ENCODE measurements around the gene USP3.

Gene USP3

DNA sequence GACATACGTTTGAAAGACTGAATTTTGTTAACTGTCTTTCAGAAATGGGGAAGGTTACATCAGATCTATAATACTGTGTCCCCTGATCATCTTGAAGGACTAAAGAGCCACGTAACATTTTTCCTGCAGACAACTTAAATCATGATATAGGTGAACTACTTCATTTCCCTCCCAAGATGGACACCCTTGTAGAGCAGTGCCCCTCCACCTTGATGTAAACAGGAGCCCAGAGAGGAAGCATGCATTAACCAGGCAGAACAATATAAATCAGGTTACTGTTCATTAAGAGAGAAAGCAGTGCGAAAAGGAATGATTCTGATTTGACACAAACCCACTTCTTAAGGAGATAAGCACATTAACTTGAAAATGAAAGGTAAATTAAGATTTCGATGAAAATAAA is 36.1 kb downstream of the USP3 start:
- Mint-ChIP-seq H3K4me1 (peaks cover 51% of the 10 kb centered on the region), H3K27ac (peak overlapping the region; percentile 87)

DNA sequence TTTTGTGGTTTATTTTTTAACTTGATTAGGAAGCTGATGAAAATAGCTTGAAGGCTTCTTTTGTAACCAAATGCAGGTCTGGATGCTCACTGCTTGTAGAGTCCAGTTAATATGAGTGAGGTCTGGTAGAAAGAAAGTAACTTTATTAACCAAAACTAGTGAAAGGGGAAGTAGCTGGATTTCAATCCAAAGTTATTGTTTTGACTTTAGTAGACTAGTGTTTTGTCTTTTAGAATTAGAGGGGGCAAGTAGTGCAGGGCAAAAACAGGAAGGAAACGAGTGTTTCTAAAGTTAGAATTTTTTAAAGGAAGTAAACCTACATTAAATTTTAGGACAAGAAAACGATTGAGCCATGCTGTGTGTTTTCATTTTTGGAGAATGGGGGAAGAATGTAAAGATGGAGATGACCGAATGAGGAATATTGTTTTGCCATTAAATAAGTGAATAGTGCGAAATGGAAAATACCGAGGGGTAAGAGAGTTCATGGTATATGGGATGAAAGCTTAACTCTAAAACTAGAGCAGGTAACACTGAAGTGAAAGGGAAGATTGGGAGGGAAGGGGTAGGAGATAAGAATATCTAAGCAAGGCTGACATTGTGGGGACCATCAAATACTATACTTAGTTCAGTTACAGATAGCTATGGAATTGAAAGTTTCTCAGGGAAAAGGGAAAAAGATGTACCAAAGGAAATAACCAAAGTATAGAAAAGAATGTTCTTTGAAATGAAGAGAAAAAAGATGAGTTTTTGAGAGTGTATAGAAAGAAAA is 40.0 kb downstream of the USP3 start:
- H3K9me3 Mint-ChIP-seq: no peaks in the 10 kb centered on the region
- peak in 1 of 2 donors; percentile 34 for DNase-seq (ENCODE audit: low spot score in 2 of 2)
- ATAC-seq (ENCODE audit: low read depth): peak; percentile 94
- H3K4me3 Mint-ChIP-seq: peak overlapping the region; percentile 74
- peaks cover 14% of the 10 kb centered on the region for H3K36me3 Mint-ChIP-seq
- peak overlapping the region; percentile 83 for H3K27ac Mint-ChIP-seq
- peaks cover 44% of the 10 kb centered on the region for H3K4me1 Mint-ChIP-seq
- no peaks in the 10 kb centered on the region for H3K27me3 Mint-ChIP-seq

More for the DNA sequence above, 36.1 kb downstream of the USP3 start:
- H3K36me3 Mint-ChIP-seq: peaks cover 23% of the 10 kb centered on the region
- H3K9me3 Mint-ChIP-seq: no peaks in the 10 kb centered on the region
- no peak overlapping the region for H3K4me3 Mint-ChIP-seq
- no peaks in the 10 kb centered on the region for H3K27me3 Mint-ChIP-seq
- ATAC-seq (ENCODE audit: low read depth): no peak
- no peak for DNase-seq (ENCODE audit: low spot score in 2 of 2)

- peaks cover 38% of the 10 kb centered on the region for H3K4me1 Mint-ChIP-seq
- DNase-seq (ENCODE audit: low spot score in 2 of 2): no peak
- H3K27ac Mint-ChIP-seq: no peak overlapping the region
- no peak for ATAC-seq (ENCODE audit: low read depth)
- H3K4me3 Mint-ChIP-seq: no peak overlapping the region
- peaks cover 7% of the 10 kb centered on the region for H3K36me3 Mint-ChIP-seq
- H3K27me3 Mint-ChIP-seq: no peaks in the 10 kb centered on the region
- H3K9me3 Mint-ChIP-seq: no peaks in the 10 kb centered on the region
Observed at GRCh38 chr15:63545520-63545919, 41.1 kb downstream of the USP3 start.

DNA sequence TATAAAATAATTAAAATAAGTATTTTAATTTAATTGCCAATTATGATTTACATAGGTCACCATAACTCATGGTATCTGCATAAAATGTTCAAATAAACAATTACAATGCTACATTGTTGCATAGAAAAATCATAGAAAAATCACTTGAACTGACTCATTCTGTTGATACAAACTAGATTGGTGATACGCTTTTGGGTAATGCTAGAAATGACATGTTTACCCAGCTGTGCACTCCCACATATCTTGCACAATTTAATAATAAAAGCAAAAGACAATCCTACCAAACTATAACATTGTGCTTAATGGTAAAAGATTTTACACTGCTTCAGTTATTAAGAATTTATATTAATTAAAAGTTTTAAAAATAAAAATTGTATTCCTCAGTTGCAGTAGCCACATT is 47.0 kb downstream of the USP3 start:
- no peak overlapping the region for H3K4me3 Mint-ChIP-seq
- H3K27ac Mint-ChIP-seq: no peak overlapping the region
- DNase-seq (ENCODE audit: low spot score in 2 of 2) (no peak), ATAC-seq (ENCODE audit: low read depth) (no peak)
- H3K9me3 Mint-ChIP-seq: no peaks in the 10 kb centered on the region
- peaks cover 16% of the 10 kb centered on the region for H3K4me1 Mint-ChIP-seq
- peaks cover 7% of the 10 kb centered on the region for H3K36me3 Mint-ChIP-seq
- H3K27me3 Mint-ChIP-seq: no peaks in the 10 kb centered on the region

GRCh38 chr15:63553388-63553791 is 49.0 kb downstream of the USP3 start:
- Mint-ChIP-seq H3K27ac (peak overlapping the region; percentile 67), H3K36me3 (peaks cover 3% of the 10 kb centered on the region), H3K4me3 (no peak overlapping the region), H3K27me3 (no peaks in the 10 kb centered on the region), H3K4me1 (peaks cover 11% of the 10 kb centered on the region), H3K9me3 (no peaks in the 10 kb centered on the region)
- DNase-seq (ENCODE audit: low spot score in 2 of 2) (no peak), ATAC-seq (ENCODE audit: low read depth) (no peak)

DNA sequence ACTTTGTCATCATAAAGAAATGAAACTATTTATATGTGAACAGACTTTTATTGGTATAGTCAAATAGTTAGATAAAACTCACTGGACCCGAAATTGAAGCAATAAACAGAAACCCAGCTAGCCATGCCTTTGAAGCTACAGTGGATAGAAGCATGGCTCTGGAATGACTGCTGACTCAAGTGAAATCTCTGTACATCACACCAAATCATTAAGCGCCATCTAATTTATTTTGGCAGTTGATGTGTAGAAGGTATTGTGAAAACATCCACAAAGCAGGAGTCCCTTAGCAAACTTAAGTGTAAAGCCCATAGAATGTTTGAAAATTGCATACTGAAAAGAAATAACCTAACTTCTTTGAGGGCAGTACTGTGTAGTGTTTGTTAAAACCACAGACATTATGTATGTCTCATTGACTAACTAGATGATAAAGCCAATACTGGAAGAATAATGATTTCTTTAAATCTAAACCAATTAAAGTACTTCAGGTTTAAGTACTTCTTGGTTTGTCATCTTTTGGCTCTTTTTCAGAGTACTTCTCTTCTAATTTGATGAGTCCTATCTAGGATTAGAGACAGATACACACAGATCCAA is 50.0 kb downstream of the USP3 start:
- Mint-ChIP-seq H3K36me3 (peaks cover 6% of the 10 kb centered on the region), H3K27me3 (no peaks in the 10 kb centered on the region), H3K4me1 (peaks cover 13% of the 10 kb centered on the region), H3K9me3 (no peaks in the 10 kb centered on the region), H3K4me3 (no peak overlapping the region), H3K27ac (peak overlapping the region; percentile 67)
- ATAC-seq (ENCODE audit: low read depth) (no peak), DNase-seq (ENCODE audit: low spot score in 2 of 2) (no peak)

- DNase-seq (ENCODE audit: low spot score in 2 of 2) (no peak), ATAC-seq (ENCODE audit: low read depth) (no peak)
- Mint-ChIP-seq H3K4me3 (no peak overlapping the region), H3K4me1 (peaks cover 11% of the 10 kb centered on the region), H3K27me3 (no peaks in the 10 kb centered on the region), H3K36me3 (peaks cover 10% of the 10 kb centered on the region), H3K27ac (peak overlapping the region; percentile 67), H3K9me3 (no peaks in the 10 kb centered on the region)
Observed at GRCh38 chr15:63555507-63555906, 51.1 kb downstream of the USP3 start.

- Mint-ChIP-seq H3K27ac (peak overlapping the region; percentile 53), H3K36me3 (peaks cover 15% of the 10 kb centered on the region), H3K4me1 (peaks cover 15% of the 10 kb centered on the region), H3K27me3 (no peaks in the 10 kb centered on the region), H3K9me3 (no peaks in the 10 kb centered on the region), H3K4me3 (no peak overlapping the region)
- ATAC-seq (ENCODE audit: low read depth): no peak
- DNase-seq (ENCODE audit: low spot score in 2 of 2): no peak
Observed at GRCh38 chr15:63556246-63556645, 51.9 kb downstream of the USP3 start.

DNA sequence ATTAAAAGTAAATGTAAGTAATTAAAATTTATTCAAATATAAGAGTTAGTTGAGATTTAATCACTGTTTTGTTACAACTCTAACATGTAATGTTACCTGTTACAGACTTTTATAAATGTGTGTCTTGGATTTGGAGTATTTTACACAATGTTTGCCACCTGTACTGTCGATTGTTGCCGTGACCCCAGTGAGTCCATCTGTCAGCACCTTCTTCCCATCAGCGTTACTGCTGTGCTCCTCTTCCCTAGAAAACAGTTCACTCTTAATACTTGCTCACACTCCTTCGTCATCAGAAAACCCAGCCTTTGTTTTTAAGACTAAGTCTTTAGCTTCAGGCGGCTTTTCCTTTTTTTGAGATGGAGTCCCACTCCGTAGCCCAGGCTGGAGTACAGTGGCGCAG is 52.3 kb downstream of the USP3 start:
- Mint-ChIP-seq H3K4me3 (no peak overlapping the region), H3K27ac (no peak overlapping the region), H3K9me3 (no peaks in the 10 kb centered on the region), H3K4me1 (peaks cover 15% of the 10 kb centered on the region), H3K27me3 (no peaks in the 10 kb centered on the region), H3K36me3 (peaks cover 18% of the 10 kb centered on the region)
- DNase-seq (ENCODE audit: low spot score in 2 of 2) (no peak), ATAC-seq (ENCODE audit: low read depth) (no peak)

DNA sequence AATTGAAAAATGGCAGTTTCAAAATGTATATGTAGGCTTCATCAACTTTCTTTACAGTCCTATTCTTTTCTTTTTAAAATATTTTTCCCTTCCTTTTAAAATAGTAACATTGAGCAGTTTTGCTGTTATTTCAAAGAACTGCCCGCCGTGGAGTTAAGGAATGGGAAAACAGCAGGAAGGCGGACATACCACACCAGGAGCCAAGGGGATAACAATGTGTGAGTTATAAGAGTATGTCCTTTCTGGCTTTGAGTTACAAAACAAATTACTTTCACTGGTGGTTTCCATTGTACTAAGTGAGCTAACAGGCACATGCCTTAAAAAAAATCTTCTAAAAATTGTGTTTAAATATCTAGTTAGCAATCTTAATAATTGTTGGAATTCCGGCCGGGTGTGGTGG is 55.4 kb downstream of the USP3 start:
- DNase-seq (ENCODE audit: low spot score in 2 of 2) (no peak), ATAC-seq (ENCODE audit: low read depth) (no peak)
- Mint-ChIP-seq H3K36me3 (peaks cover 24% of the 10 kb centered on the region), H3K4me1 (peaks cover 16% of the 10 kb centered on the region), H3K9me3 (no peaks in the 10 kb centered on the region), H3K27me3 (no peaks in the 10 kb centered on the region), H3K4me3 (no peak overlapping the region), H3K27ac (no peak overlapping the region)

GRCh38 chr15:63560741-63561448 is 56.5 kb downstream of the USP3 start:
- ATAC-seq (ENCODE audit: low read depth): peak; percentile 37
- Mint-ChIP-seq H3K9me3 (no peaks in the 10 kb centered on the region), H3K4me3 (no peak overlapping the region), H3K4me1 (peaks cover 21% of the 10 kb centered on the region), H3K36me3 (peaks cover 27% of the 10 kb centered on the region), H3K27me3 (no peaks in the 10 kb centered on the region), H3K27ac (peak overlapping the region; percentile 15)
- DNase-seq (ENCODE audit: low spot score in 2 of 2): no peak

- peaks cover 23% of the 10 kb centered on the region for H3K4me1 Mint-ChIP-seq
- ATAC-seq (ENCODE audit: low read depth) (no peak), DNase-seq (ENCODE audit: low spot score in 2 of 2) (no peak)
- no peaks in the 10 kb centered on the region for H3K9me3 Mint-ChIP-seq
- no peak overlapping the region for H3K4me3 Mint-ChIP-seq
- H3K27me3 Mint-ChIP-seq: no peaks in the 10 kb centered on the region
- H3K27ac Mint-ChIP-seq: peak overlapping the region; percentile 84
- peaks cover 33% of the 10 kb centered on the region for H3K36me3 Mint-ChIP-seq
Observed at GRCh38 chr15:63564093-63564492, 59.7 kb downstream of the USP3 start.

DNA sequence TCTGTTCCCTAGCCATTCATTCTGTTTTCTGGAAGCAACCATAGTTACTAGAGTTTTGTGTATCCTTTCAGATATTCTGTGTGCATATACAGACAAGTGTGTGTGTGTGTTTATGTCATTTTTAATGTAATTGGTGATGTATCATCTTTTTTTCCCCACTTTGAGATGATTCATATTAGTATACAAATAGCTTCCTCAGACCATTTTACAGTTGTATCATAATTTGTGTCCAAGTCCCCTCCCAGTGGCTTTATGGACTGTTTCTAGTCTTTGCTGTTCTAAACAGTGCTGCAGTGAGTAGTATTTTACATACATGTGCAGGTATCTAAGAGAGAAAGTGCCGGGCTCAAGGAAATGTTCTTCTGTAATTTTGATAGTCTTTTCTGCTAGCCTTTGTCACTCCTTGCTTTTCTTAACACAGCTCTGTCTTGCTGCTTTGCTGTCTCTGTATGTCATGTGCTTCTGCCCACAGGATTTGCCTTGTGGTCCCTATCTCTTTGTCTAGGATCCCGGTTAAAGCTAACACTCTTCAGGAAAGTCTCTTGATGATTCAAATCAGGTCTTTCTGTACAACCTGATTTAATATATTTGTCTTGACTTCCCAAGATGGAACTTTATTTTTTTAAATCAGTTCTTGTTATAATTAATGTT is 61.3 kb downstream of the USP3 start:
- peak overlapping the region; percentile 84 for H3K27ac Mint-ChIP-seq
- peaks cover 27% of the 10 kb centered on the region for H3K36me3 Mint-ChIP-seq
- H3K27me3 Mint-ChIP-seq: no peaks in the 10 kb centered on the region

More for the DNA sequence above, 61.3 kb downstream of the USP3 start:
- no peaks in the 10 kb centered on the region for H3K9me3 Mint-ChIP-seq
- H3K4me3 Mint-ChIP-seq: no peak overlapping the region
- DNase-seq (ENCODE audit: low spot score in 2 of 2): no peak
- H3K4me1 Mint-ChIP-seq: peaks cover 20% of the 10 kb centered on the region
- no peak for ATAC-seq (ENCODE audit: low read depth)

Data from memory B cell (primary cell).